GM12873 (cell line): ENCODE data around the gene RAB30.
A peak's percentile ranks its signal among the peaks of the same experiment; 100 is the strongest.

ENCODE experiments used
- CTCF ChIP-seq: IDR thresholded peaks from 2 replicates; pipeline ENCODE4 v1.5.1; 2012; ENCODE audit warnings: low read depth, mild to moderate bottlenecking, moderate library complexity, low read length, control low read depth; ENCODE audit not compliant: insufficient read depth; ENCODE audit errors: missing control alignments

RAB30 gene

GRCh38 chr11:82937554-82937953 is 134.1 kb downstream of the RAB30 start:
- no peak for TF ChIP-seq CTCF

GRCh38 chr11:82936261-82936660 is 135.4 kb downstream of the RAB30 start:
- no peak for TF ChIP-seq CTCF

- TF ChIP-seq CTCF: no peak
Observed at GRCh38 chr11:82932564-82932963, 139.1 kb downstream of the RAB30 start.

GRCh38 chr11:82930734-82931133 is 141.0 kb downstream of the RAB30 start:
- no peak for TF ChIP-seq CTCF

- TF ChIP-seq CTCF: no peak
Observed at GRCh38 chr11:82930229-82930628, 141.5 kb downstream of the RAB30 start.

- no peak for TF ChIP-seq CTCF
Observed at GRCh38 chr11:82929121-82929520, 142.6 kb downstream of the RAB30 start.

GRCh38 chr11:82927264-82927880 is 144.3 kb downstream of the RAB30 start:
- peak; percentile 79 for TF ChIP-seq CTCF
